OCI-LY7 (cell line): ENCODE data around the gene PCBP3. TPM values are rescaled to one million over a fixed set of nuclear protein-coding genes. Genes with fewer than 3 reads are reported as not detected.
"Not testable (repeated sequence)": the region's sequence is repeated elsewhere in the genome, so short reads cannot be mapped to it uniquely, and the experiment has no call there.

Source experiments
- BruUV-seq: library from RNA; stranded (reverse); fragments of 400-500 nt; replicated peaks from 2 replicates; lab custom pipeline; 2021; lab: Mats Ljungman, UMichigan
- CTCF ChIA-PET: fragments of 300-600 bp; sonication (Branson Sonifier 250); formaldehyde crosslinking; loops from one replicate; lab custom pipeline; 2022; ENCODE audit warnings: antibody characterized with exemption; ENCODE audit not compliant: unreplicated experiment; lab: Charles Lee
- POLR2A ChIA-PET: fragments of 300-600 bp; sonication (Branson Sonifier 250); formaldehyde crosslinking; loops from one replicate; lab custom pipeline; 2022; ENCODE audit warnings: antibody characterized with exemption; lab: Charles Lee
- DNase-seq: peaks from one replicate; pipeline ENCODE4 v3.0.0-alpha.2; 2015; ENCODE audit warnings: low spot score
- H2AFZ ChIP-seq: fragments of 200-600 bp; sonication (generic), shearing (Covaris generic); 2 replicates; pipeline ENCODE4 v1.6.1; 2014; ENCODE audit warnings: mild to moderate bottlenecking, antibody characterized with exemption, low read length, moderate library complexity
- H3K27ac ChIP-seq: fragments of 200-600 bp; sonication (generic); 2 replicates; pipeline ENCODE4 v1.5.1; 2014; ENCODE audit warnings: mixed run types, low read depth, mild to moderate bottlenecking, moderate library complexity, low read length, inconsistent platforms; ENCODE audit not compliant: poor library complexity, severe bottlenecking
- H3K36me3 ChIP-seq: fragments of 200-600 bp; sonication (generic); 2 replicates; pipeline ENCODE4 v1.6.1; 2014; ENCODE audit warnings: mild to moderate bottlenecking, antibody characterized with exemption, low read length, moderate library complexity, mixed read lengths; ENCODE audit not compliant: insufficient read depth
- H3K4me1 ChIP-seq: fragments of 200-600 bp; sonication (generic); 2 replicates; pipeline ENCODE4 v1.5.1; 2014; ENCODE audit warnings: mild to moderate bottlenecking, low read length; ENCODE audit not compliant: insufficient read depth, poor library complexity, severe bottlenecking
- H3K4me2 ChIP-seq: fragments of 200-600 bp; sonication (generic); 2 replicates; pipeline ENCODE4 v1.6.1; 2014; ENCODE audit warnings: mild to moderate bottlenecking, low read length
- H3K4me3 ChIP-seq: fragments of 200-600 bp; sonication (generic); 2 replicates; pipeline ENCODE4 v1.5.1; 2014; ENCODE audit warnings: mild to moderate bottlenecking, low read depth, low read length; ENCODE audit not compliant: poor library complexity, severe bottlenecking
- H3K79me2 ChIP-seq: fragments of 200-600 bp; sonication (generic); 2 replicates; pipeline ENCODE4 v1.6.1; 2016; ENCODE audit warnings: low read depth, mild to moderate bottlenecking, low read length, moderate library complexity, mixed read lengths; ENCODE audit not compliant: insufficient read depth
- H3K9me2 ChIP-seq: fragments of 200-600 bp; sonication (generic); 2 replicates; pipeline ENCODE4 v1.6.1; 2016; ENCODE audit warnings: mild to moderate bottlenecking, low read length, mixed read lengths; ENCODE audit not compliant: insufficient read depth
- H3K9me3 ChIP-seq: fragments of 200-600 bp; sonication (generic); 2 replicates; pipeline ENCODE4 v1.6.1; 2014; ENCODE audit warnings: mild to moderate bottlenecking, mixed run types, low read length, mixed read lengths
- H4K20me1 ChIP-seq: fragments of 200-600 bp; sonication (generic); 2 replicates; pipeline ENCODE4 v1.6.1; 2014; ENCODE audit warnings: mild to moderate bottlenecking, antibody characterized with exemption, low read length, moderate library complexity, mixed read lengths; ENCODE audit not compliant: insufficient read depth
- CTCF ChIP-seq: fragments of 200-600 bp; sonication (generic); conservative IDR thresholded peaks from 2 replicates; pipeline ENCODE4 v1.5.1; 2014; ENCODE audit warnings: mild to moderate bottlenecking, antibody characterized with exemption, low read length, moderate library complexity, mixed read lengths
- EZH2phosphoT487 ChIP-seq: fragments of 200-600 bp; sonication (generic); IDR thresholded peaks from 2 replicates; pipeline ENCODE4 v1.6.1; 2018; ENCODE audit warnings: low read depth, borderline replicate concordance, mild to moderate bottlenecking, mixed run types, antibody characterized with exemption, low read length, moderate library complexity, mixed read lengths
- intact Hi-C: fragments of 100-400 bp; cut with micrococcal nuclease; formaldehyde crosslinking; loops from one replicate; pipeline ENCODE4 v1.10.0; 2022; ENCODE audit not compliant: unreplicated experiment
- total RNA-seq, 2 experiments: library from RNA; depleted of rRNA in 1 of 2; stranded (reverse); fragments of >200 nt in 1 of 2; shearing (Covaris generic) in 1 of 2; gene quantifications; 2 replicates each; pipeline ENCODE4 v1.2.3, GENCODE V29; 2014 to 2022

Gene PCBP3
- total RNA-seq, 2 experiments from 2014 or later, result 0.61 TPM; not detected in 1

GRCh38 chr21:45830720-45831366 is 187.3 kb downstream of the PCBP3 start:
- Histone ChIP-seq H2AFZ (no peak overlapping the region), H3K36me3 (no peaks in the 10 kb centered on the region), H3K9me3 (no peaks in the 10 kb centered on the region), H3K79me2 (no peaks in the 10 kb centered on the region), H3K4me1 (no peaks in the 10 kb centered on the region), H3K27ac (no peak overlapping the region), H4K20me1 (no peaks in the 10 kb centered on the region), H3K9me2 (no peaks in the 10 kb centered on the region), H3K4me2 (no peak overlapping the region), H3K4me3 (no peak overlapping the region)
- CTCF ChIA-PET, result no interaction called here
- POLR2A ChIA-PET, result interaction anchor here (0.7 kb wide), 1 partner anchor 19 kb away, joined by 4 read pairs; no protein-coding TSS in a partner anchor
- intact Hi-C loops, result no loop called here
- TF ChIP-seq EZH2phosphoT487 (no peak), CTCF (no peak)
- BruUV-seq, result no TSS peak
- no peak for DNase-seq

GRCh38 chr21:45831991-45832740 is 188.6 kb downstream of the PCBP3 start:
- Histone ChIP-seq H3K4me3 (no peak overlapping the region), H3K9me3 (no peaks in the 10 kb centered on the region), H3K9me2 (no peaks in the 10 kb centered on the region), H4K20me1 (no peaks in the 10 kb centered on the region), H3K27ac (no peak overlapping the region), H3K4me2 (no peak overlapping the region), H3K4me1 (no peaks in the 10 kb centered on the region), H2AFZ (no peak overlapping the region), H3K79me2 (no peaks in the 10 kb centered on the region), H3K36me3 (no peaks in the 10 kb centered on the region)
- POLR2A ChIA-PET, result interaction anchor here (0.7 kb wide), 1 partner anchor 610 kb away, joined by 3 read pairs; no protein-coding TSS in a partner anchor
- no TSS peak for BruUV-seq
- TF ChIP-seq CTCF, result no peak
- no peak for TF ChIP-seq EZH2phosphoT487
- CTCF ChIA-PET, result no interaction called here
- no peak for DNase-seq
- intact Hi-C loops, result no loop called here

GRCh38 chr21:45832741-45833235 is 189.3 kb downstream of the PCBP3 start:
- CTCF ChIA-PET, H3K4me3 ChIP-seq, H3K4me1 ChIP-seq, BruUV-seq, POLR2A ChIA-PET, H3K79me2 ChIP-seq, H4K20me1 ChIP-seq, DNase-seq, H3K36me3 ChIP-seq, intact Hi-C loops, H3K9me3 ChIP-seq, H3K27ac ChIP-seq, H2AFZ ChIP-seq, H3K4me2 ChIP-seq, H3K9me2 ChIP-seq: not testable (repeated sequence)
